HG03095 (cell line): ENCODE measurements around the gene KLHDC7B.
"Not testable (repeated sequence)": the region's sequence is repeated elsewhere in the genome, so short reads cannot be mapped to it uniquely, and the experiment has no call there.

Experiments used
- ATAC-seq: cut with Tn5 transposase; IDR thresholded peaks from one replicate; pipeline ENCODE4 v1.9.1; 2021; ENCODE audit warnings: moderate library complexity; ENCODE audit not compliant: unreplicated experiment

Gene KLHDC7B

GRCh38 chr22:50517495-50518260, 28.0 kb upstream of the KLHDC7B start:
- ATAC-seq = no peak

- ATAC-seq = no peak
These were observed 27.1 kb upstream of the KLHDC7B start for GRCh38 chr22:50518606-50519005.

GRCh38 chr22:50519151-50519550, 26.5 kb upstream of the KLHDC7B start:
- no peak for ATAC-seq

GRCh38 chr22:50520184-50520583, 25.5 kb upstream of the KLHDC7B start:
- not testable (repeated sequence) for ATAC-seq

GRCh38 chr22:50520826-50521453, 24.8 kb upstream of the KLHDC7B start:
- ATAC-seq = no peak

- ATAC-seq = no peak
These were observed 24.0 kb upstream of the KLHDC7B start for GRCh38 chr22:50521710-50522109.

GRCh38 chr22:50522208-50522805, 23.4 kb upstream of the KLHDC7B start:
- no peak for ATAC-seq

GRCh38 chr22:50522806-50523438, 22.8 kb upstream of the KLHDC7B start:
- no peak for ATAC-seq

GRCh38 chr22:50523458-50523805, 22.3 kb upstream of the KLHDC7B start:
- ATAC-seq = no peak

GRCh38 chr22:50523806-50524675, 21.7 kb upstream of the KLHDC7B start:
- ATAC-seq = no peak

- ATAC-seq = no peak
These were observed 21.0 kb upstream of the KLHDC7B start for GRCh38 chr22:50524676-50525103.

GRCh38 chr22:50525104-50525857, 20.4 kb upstream of the KLHDC7B start, which contains the start of gene SCO2:
TSS of gene SCO2 (minus strand) at chr22:50525598. CDS start at chr22:50524411, 1,187 bp downstream.
- ATAC-seq = peak; percentile 27

- ATAC-seq = no peak
These were observed 19.9 kb upstream of the KLHDC7B start for GRCh38 chr22:50525858-50526107.

GRCh38 chr22:50526108-50526833, 19.4 kb upstream of the KLHDC7B start:
- peak; percentile 30 for ATAC-seq

- ATAC-seq = no peak
These were observed 18.6 kb upstream of the KLHDC7B start for GRCh38 chr22:50526834-50527801.

GRCh38 chr22:50527921-50528681, 17.6 kb upstream of the KLHDC7B start:
- no peak for ATAC-seq

- ATAC-seq = no peak
These were observed 16.9 kb upstream of the KLHDC7B start for GRCh38 chr22:50528682-50529415.
